ENCODE data around the gene ELFN1. TPM values are rescaled to one million over a fixed set of nuclear protein-coding genes. Genes with fewer than 3 reads are reported as not detected.

ELFN1 gene
- total RNA-seq, 2 donors from 2014 or later: 0.12 to 0.40 TPM

DNA sequence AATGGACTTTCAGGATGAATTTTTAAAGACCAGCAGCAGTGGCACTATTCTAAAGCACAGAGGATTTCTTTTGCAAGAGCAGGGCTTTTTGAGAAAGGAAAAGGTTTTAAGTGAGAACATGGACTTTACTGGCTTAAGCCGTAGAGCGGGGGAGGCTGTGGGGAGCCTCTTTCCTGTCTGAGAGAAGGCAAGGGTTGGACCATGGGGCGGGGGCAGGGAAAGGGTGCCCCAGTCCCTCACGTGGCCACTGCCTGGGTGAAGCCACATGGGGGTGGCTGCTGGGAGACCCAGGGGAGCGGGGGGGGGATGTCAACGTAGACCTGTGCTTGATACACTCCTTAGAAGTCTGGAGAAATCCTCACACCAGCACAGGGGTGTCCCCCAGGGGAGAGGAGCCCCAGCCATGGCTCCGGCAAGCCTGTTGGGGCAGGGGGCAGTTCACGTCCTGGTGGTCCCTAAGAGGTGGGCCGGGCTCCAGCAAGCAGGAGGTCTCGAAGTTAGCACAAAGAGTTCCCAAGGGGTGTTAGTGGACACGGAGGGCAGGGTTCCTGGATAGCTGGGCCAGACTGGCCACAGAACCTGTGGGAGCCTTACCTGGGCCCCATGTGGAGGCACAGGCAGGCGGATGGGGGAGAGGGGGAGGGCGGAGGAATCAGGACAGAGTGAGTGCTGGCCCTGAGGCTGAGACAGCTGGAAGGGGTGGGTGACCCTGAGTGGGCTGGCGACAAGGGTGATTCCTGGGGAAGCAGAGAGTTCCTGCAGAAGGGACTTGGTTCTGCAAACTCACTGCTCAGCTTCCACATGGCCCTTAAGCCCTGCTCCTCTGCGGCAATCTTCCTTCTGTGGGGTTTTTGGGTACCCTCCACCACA is 36.9 kb upstream of the ELFN1 start:
- H3K4me1 ChIP-seq: no peaks in the 10 kb centered on the region
- H3K36me3 ChIP-seq: no peaks in the 10 kb centered on the region
- no peak overlapping the region for H3K9ac ChIP-seq (ENCODE audit: low read depth in 2 of 2, low read length in 2 of 2)
- no peaks in the 10 kb centered on the region for H3K9me3 ChIP-seq
- intact Hi-C loops (cut with DNase I): no loop called here
- TF ChIP-seq, protein P1, sequence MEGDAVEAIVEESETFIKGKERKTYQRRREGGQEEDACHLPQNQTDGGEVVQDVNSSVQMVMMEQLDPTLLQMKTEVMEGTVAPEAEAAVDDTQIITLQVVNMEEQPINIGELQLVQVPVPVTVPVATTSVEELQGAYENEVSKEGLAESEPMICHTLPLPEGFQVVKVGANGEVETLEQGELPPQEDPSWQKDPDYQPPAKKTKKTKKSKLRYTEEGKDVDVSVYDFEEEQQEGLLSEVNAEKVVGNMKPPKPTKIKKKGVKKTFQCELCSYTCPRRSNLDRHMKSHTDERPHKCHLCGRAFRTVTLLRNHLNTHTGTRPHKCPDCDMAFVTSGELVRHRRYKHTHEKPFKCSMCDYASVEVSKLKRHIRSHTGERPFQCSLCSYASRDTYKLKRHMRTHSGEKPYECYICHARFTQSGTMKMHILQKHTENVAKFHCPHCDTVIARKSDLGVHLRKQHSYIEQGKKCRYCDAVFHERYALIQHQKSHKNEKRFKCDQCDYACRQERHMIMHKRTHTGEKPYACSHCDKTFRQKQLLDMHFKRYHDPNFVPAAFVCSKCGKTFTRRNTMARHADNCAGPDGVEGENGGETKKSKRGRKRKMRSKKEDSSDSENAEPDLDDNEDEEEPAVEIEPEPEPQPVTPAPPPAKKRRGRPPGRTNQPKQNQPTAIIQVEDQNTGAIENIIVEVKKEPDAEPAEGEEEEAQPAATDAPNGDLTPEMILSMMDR (IDR thresholded peaks at IDR 0.05): no peak
- no peaks in the 10 kb centered on the region for H3K27me3 ChIP-seq
- H3K4me3 ChIP-seq: no peak overlapping the region
- DNase-seq: no peak
- no peak overlapping the region for H3K27ac ChIP-seq

DNA sequence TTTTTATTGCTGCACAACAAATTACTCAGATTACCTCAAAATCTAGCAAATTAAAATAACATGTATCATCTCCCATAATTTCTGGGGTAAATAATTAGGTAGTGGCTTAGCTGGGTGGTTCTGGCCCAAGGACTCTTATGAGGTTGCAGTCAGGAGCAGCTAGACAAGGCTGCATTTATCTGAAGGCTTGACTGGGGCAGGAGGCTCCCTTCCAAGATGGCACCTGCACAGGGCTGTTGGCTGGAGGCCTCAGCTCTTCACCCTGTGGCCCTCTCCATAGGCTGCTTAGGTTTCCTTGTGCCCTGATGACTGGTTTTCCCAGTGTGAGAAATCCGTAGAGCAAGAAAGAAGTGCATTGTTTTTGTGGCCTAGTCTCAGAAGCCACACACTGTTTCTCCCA is 34.7 kb upstream of the ELFN1 start:
- H3K9me3 ChIP-seq: no peaks in the 10 kb centered on the region
- H3K4me3 ChIP-seq: no peak overlapping the region
- no peaks in the 10 kb centered on the region for H3K27me3 ChIP-seq
- TF ChIP-seq, protein P1 (IDR thresholded peaks at IDR 0.05): no peak
- no peaks in the 10 kb centered on the region for H3K36me3 ChIP-seq
- DNase-seq: no peak
- intact Hi-C loops (cut with DNase I): no loop called here
- H3K27ac ChIP-seq: no peak overlapping the region
- H3K4me1 ChIP-seq: no peaks in the 10 kb centered on the region
- H3K9ac ChIP-seq (ENCODE audit: low read depth in 2 of 2, low read length in 2 of 2): no peak overlapping the region

DNA sequence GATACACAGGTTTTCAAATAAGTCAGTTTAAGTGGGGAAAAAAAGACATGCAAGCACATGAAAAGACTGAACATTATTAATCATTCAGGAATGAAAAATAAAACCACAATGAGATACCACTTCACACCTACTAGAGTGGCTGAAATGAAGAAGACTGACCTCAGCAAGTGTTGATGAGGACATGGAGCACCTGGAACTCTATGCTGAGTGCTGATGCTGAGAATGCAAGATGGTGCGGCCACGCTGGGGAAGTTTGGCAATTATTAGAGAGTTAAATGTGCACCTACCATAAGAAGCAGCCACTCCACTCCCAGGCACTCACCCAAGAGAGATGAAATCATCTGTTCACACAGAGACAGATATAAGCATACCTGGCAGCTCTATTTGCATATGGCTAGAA is 32.9 kb upstream of the ELFN1 start:
- no peaks in the 10 kb centered on the region for H3K9me3 ChIP-seq
- TF ChIP-seq, protein P1 (IDR thresholded peaks at IDR 0.05): no peak
- H3K4me3 ChIP-seq: no peak overlapping the region
- H3K27ac ChIP-seq: no peak overlapping the region
- no peaks in the 10 kb centered on the region for H3K27me3 ChIP-seq
- no peaks in the 10 kb centered on the region for H3K36me3 ChIP-seq
- H3K4me1 ChIP-seq: no peaks in the 10 kb centered on the region
- intact Hi-C loops (cut with DNase I): no loop called here
- no peak for DNase-seq
- H3K9ac ChIP-seq (ENCODE audit: low read depth in 2 of 2, low read length in 2 of 2): no peak overlapping the region

DNA sequence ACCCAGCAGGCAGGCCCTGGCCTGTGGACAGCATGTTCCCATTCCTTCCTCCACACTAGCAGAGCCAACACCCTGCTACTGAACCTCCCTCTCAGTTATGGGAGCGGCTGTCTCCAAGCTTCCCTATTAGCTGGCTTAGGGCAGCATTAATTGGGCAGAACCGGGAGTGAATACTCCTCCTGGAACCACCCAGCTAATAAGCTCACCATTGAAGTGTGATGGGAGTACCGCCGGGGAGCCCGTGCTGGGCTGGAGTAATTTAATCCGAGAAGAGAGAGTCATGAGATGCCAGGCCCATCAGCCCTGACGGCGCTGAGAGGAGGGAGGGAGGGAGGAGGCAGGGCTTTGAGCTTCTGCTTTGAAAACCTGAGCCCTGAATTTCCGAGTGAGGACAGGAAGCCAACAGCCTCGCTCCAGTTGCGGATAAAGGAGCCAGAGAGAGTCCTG is 31.8 kb upstream of the ELFN1 start:
- Histone ChIP-seq H3K4me1 (no peaks in the 10 kb centered on the region), H3K27me3 (no peaks in the 10 kb centered on the region), H3K9me3 (no peaks in the 10 kb centered on the region), H3K27ac (no peak overlapping the region), H3K36me3 (no peaks in the 10 kb centered on the region), H3K9ac (ENCODE audit: low read depth in 2 of 2, low read length in 2 of 2) (no peak overlapping the region), H3K4me3 (no peak overlapping the region)
- DNase-seq: no peak
- intact Hi-C loops (cut with DNase I): no loop called here
- TF ChIP-seq, protein P1 (IDR thresholded peaks at IDR 0.05): no peak

DNA sequence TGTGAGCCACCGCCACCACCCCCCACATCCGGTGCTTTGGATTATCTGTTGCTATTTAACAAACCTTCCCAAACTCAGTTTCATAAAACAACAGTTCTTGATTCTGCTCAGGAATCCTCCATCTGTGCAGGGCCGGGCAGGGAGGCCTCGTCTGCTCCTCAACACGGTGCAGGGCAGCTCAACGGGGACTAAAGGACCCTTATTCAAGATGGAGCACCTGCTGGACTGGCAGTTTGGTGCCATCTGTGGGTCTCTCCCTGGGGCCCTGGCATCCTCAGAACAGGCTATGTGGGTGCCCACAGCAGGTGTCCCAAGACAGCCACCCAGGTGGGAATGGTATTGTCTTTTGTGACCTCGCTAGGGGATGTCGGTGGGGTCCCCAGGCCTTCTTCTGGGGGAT is 31.0 kb upstream of the ELFN1 start:
- Histone ChIP-seq H3K36me3 (no peaks in the 10 kb centered on the region), H3K27ac (no peak overlapping the region), H3K4me3 (no peak overlapping the region), H3K9ac (ENCODE audit: low read depth in 2 of 2, low read length in 2 of 2) (no peak overlapping the region), H3K27me3 (no peaks in the 10 kb centered on the region), H3K9me3 (no peaks in the 10 kb centered on the region), H3K4me1 (no peaks in the 10 kb centered on the region)
- TF ChIP-seq, protein P1 (IDR thresholded peaks at IDR 0.05): no peak
- no peak for DNase-seq
- intact Hi-C loops (cut with DNase I): no loop called here

Data from colonic mucosa (tissue), 4 donors.